GM23338 (cell line): ENCODE results near the gene TMEM132D. TPM values are rescaled to one million over a fixed set of nuclear protein-coding genes. Genes with fewer than 3 reads are reported as not detected.

Source experiments
- ATAC-seq: fragments of 200-7000 bp; cut with Tn5 transposase; 3 replicates; pipeline ENCODE4 v1.9.1; 2020
- DNase-seq: peaks from one replicate; pipeline ENCODE4 v3.0.0-alpha.2; 2015; ENCODE audit warnings: low spot score
- H2AFZ ChIP-seq: fragments of 200-600 bp; sonication (generic); 2 replicates; pipeline ENCODE4 v1.8.0; 2016; ENCODE audit warnings: antibody characterized with exemption, mild to moderate bottlenecking, moderate library complexity
- H3F3A ChIP-seq: fragments of 200-600 bp; sonication (generic); replicated peaks from 2 replicates; pipeline ENCODE4 v1.8.0; 2017; ENCODE audit warnings: antibody characterized with exemption, mixed run types, low read depth
- H3K27ac ChIP-seq: fragments of 200-600 bp; sonication (generic); 2 replicates; pipeline ENCODE4 v1.6.1; 2016; ENCODE audit warnings: low read depth
- H3K27me3 ChIP-seq: fragments of 200-600 bp; sonication (generic); 2 replicates; pipeline ENCODE4 v1.8.0; 2016; ENCODE audit warnings: mild to moderate bottlenecking, mixed run types, moderate library complexity; ENCODE audit not compliant: insufficient read depth
- H3K36me3 ChIP-seq: fragments of 200-600 bp; sonication (generic); 2 replicates; pipeline ENCODE4 v1.8.0; 2016; ENCODE audit warnings: mild to moderate bottlenecking; ENCODE audit not compliant: insufficient read depth
- H3K4me1 ChIP-seq: fragments of 200-600 bp; sonication (generic); 2 replicates; pipeline ENCODE4 v1.8.0; 2016; ENCODE audit warnings: mild to moderate bottlenecking, moderate library complexity; ENCODE audit not compliant: insufficient read depth
- H3K4me2 ChIP-seq: fragments of 200-600 bp; sonication (generic); 2 replicates; pipeline ENCODE4 v1.7.1; 2017; ENCODE audit warnings: mixed run types
- H3K4me3 ChIP-seq: fragments of 200-600 bp; sonication (generic); 2 replicates; pipeline ENCODE4 v1.6.1; 2016; ENCODE audit warnings: mixed run types
- H3K79me2 ChIP-seq: fragments of 200-600 bp; sonication (generic); replicated peaks from 2 replicates; pipeline ENCODE4 v1.8.0; 2017; ENCODE audit warnings: mild to moderate bottlenecking; ENCODE audit not compliant: insufficient read depth
- H3K9me2 ChIP-seq: fragments of 200-600 bp; sonication (generic); 2 replicates; pipeline ENCODE4 v1.8.0; 2017; ENCODE audit not compliant: insufficient read depth
- H4K20me1 ChIP-seq: fragments of 200-600 bp; sonication (generic); replicated peaks from 2 replicates; pipeline ENCODE4 v1.8.0; 2017; ENCODE audit warnings: mild to moderate bottlenecking; ENCODE audit not compliant: insufficient read depth
- H3K27ac Mint-ChIP-seq: 2 replicates; pipeline ENCODE4 v1.8.0; 2020; ENCODE audit warnings: inconsistent platforms, mild to moderate bottlenecking, moderate library complexity, mixed read lengths
- H3K27me3 Mint-ChIP-seq: 3 replicates; pipeline ENCODE4 v1.8.0; 2022; ENCODE audit warnings: low read depth, mild to moderate bottlenecking, moderate library complexity, mixed read lengths, inconsistent platforms; ENCODE audit not compliant: insufficient read depth, poor library complexity
- H3K36me3 Mint-ChIP-seq: 3 replicates; pipeline ENCODE4 v1.8.0; 2021; ENCODE audit warnings: low read depth, mild to moderate bottlenecking, inconsistent platforms, moderate library complexity, mixed read lengths
- H3K4me1 Mint-ChIP-seq: 3 replicates; pipeline ENCODE4 v1.8.0; 2020; ENCODE audit warnings: mild to moderate bottlenecking, inconsistent platforms, mixed read lengths
- H3K4me3 Mint-ChIP-seq: 3 replicates; pipeline ENCODE4 v1.8.0; 2021; ENCODE audit warnings: moderate library complexity, mild to moderate bottlenecking, inconsistent platforms, mixed read lengths
- H3K9me3 Mint-ChIP-seq: 3 replicates; pipeline ENCODE4 v1.8.0; 2020; ENCODE audit warnings: moderate library complexity, mild to moderate bottlenecking, inconsistent platforms, mixed read lengths
- EZH2 ChIP-seq: fragments of 200-600 bp; sonication (generic); IDR thresholded peaks from one replicate; pipeline ENCODE4 v1.8.0; 2017; ENCODE audit warnings: antibody characterized with exemption, mild to moderate bottlenecking, low read depth; ENCODE audit not compliant: unreplicated experiment
- EZH2phosphoT487 ChIP-seq: fragments of 200-600 bp; sonication (generic); IDR thresholded peaks from one replicate; pipeline ENCODE4 v1.8.1; 2018; ENCODE audit warnings: antibody characterized with exemption; ENCODE audit not compliant: unreplicated experiment
- JUNB ChIP-seq: IDR thresholded peaks from one replicate; pipeline ENCODE4 v1.6.1; 2016; ENCODE audit warnings: antibody characterized with exemption; ENCODE audit not compliant: unreplicated experiment
- NANOG ChIP-seq: IDR thresholded peaks from 2 replicates; pipeline ENCODE4 v1.6.1; 2016; ENCODE audit warnings: antibody characterized with exemption, borderline replicate concordance
- POLR2AphosphoS5 ChIP-seq: IDR thresholded peaks from 2 replicates; pipeline ENCODE4 v1.6.1; 2016; ENCODE audit warnings: antibody characterized with exemption, low read depth
- STAT1 ChIP-seq: IDR thresholded peaks from one replicate; pipeline ENCODE4 v1.6.1; 2016; ENCODE audit warnings: antibody characterized with exemption; ENCODE audit not compliant: unreplicated experiment
- ZNF114 ChIP-seq: fragments of 250-450 bp; sonication (Bioruptor Pico); IDR thresholded peaks from 2 replicates; pipeline ENCODE4 v1.5.0; 2020; ENCODE audit warnings: mild to moderate bottlenecking, moderate library complexity
- ZNF331 ChIP-seq: fragments of 250-450 bp; sonication (Bioruptor Pico); IDR thresholded peaks from 2 replicates; pipeline ENCODE4 v1.5.0; 2020; ENCODE audit warnings: low read depth, mild to moderate bottlenecking, moderate library complexity
- polyA plus RNA-seq: library from polyadenylated mRNA; unstranded; fragments of >200 nt; fragmentation: Nextera tagmentation; extraction: Ambion mirVana; gene quantifications from 2 replicates; pipeline ENCODE4 v1.2.1, GENCODE V29; 2016
- total RNA-seq: library from RNA; depleted of rRNA; stranded (reverse); fragments of >200 nt; shearing (Covaris generic); gene quantifications from 2 replicates; pipeline ENCODE4 v1.2.3, GENCODE V29; 2014
- TF ChIP-seq, protein P1 (sequence below): fragments of 250-450 bp; sonication (Bioruptor Pico); IDR thresholded peaks from 2 replicates; pipeline ENCODE4 v1.5.0; 2020; ENCODE audit warnings: mild to moderate bottlenecking, moderate library complexity
- TF ChIP-seq, protein P2 (sequence below): IDR thresholded peaks from 2 replicates; pipeline ENCODE4 v1.6.1; 2016; ENCODE audit warnings: antibody characterized with exemption
- TF ChIP-seq, protein P3 (sequence below): IDR thresholded peaks from one replicate; pipeline ENCODE4 v1.6.1; 2018; ENCODE audit warnings: antibody characterized with exemption; ENCODE audit not compliant: unreplicated experiment
- TF ChIP-seq, protein P4 (sequence below), 2 experiments: fragments of 200-600 bp in 1 of 2; sonication (generic) in 1 of 2; conservative IDR thresholded peaks; 2 replicates each; pipeline versions ENCODE4 v1.5.1 to v1.6.1; 2016 to 2017; ENCODE audit warnings: antibody characterized with exemption in 2 of 2, low read depth in 2 of 2, mild to moderate bottlenecking in 2 of 2, moderate library complexity in 1 of 2

The TMEM132D gene
- total and polyA plus RNA-seq, 2 experiments from 2014 or later = 0.44 to 5.3 TPM

DNA sequence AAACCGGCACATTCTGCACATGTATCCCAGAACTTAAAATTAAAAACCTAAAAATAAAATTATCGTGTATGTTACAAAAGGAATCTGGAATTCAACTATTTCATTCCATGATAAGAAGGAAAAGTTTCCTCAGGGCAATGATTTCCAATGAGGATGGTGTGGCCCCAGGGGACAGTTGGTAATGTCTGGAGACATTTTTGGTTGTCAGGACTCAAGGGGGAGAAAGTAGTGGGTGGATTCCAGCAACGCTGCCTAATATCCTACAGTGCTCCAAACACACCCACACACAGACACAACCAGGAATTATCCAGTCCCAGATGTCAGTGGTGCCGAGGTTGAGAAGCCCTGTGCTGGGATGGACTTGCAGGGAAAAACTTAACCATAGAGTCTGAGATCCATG, 228.3 kb downstream of the TMEM132D start:
- no peak for DNase-seq
- peaks cover 35% of the 10 kb centered on the region for H3K36me3 Mint-ChIP-seq
- H3K4me3 Mint-ChIP-seq = no peak overlapping the region
- no peak for ATAC-seq
- no peak overlapping the region for H2AFZ ChIP-seq
- no peak overlapping the region for H3K27ac Mint-ChIP-seq
- H3K27ac ChIP-seq = no peak overlapping the region
- TF ChIP-seq, protein P1, sequence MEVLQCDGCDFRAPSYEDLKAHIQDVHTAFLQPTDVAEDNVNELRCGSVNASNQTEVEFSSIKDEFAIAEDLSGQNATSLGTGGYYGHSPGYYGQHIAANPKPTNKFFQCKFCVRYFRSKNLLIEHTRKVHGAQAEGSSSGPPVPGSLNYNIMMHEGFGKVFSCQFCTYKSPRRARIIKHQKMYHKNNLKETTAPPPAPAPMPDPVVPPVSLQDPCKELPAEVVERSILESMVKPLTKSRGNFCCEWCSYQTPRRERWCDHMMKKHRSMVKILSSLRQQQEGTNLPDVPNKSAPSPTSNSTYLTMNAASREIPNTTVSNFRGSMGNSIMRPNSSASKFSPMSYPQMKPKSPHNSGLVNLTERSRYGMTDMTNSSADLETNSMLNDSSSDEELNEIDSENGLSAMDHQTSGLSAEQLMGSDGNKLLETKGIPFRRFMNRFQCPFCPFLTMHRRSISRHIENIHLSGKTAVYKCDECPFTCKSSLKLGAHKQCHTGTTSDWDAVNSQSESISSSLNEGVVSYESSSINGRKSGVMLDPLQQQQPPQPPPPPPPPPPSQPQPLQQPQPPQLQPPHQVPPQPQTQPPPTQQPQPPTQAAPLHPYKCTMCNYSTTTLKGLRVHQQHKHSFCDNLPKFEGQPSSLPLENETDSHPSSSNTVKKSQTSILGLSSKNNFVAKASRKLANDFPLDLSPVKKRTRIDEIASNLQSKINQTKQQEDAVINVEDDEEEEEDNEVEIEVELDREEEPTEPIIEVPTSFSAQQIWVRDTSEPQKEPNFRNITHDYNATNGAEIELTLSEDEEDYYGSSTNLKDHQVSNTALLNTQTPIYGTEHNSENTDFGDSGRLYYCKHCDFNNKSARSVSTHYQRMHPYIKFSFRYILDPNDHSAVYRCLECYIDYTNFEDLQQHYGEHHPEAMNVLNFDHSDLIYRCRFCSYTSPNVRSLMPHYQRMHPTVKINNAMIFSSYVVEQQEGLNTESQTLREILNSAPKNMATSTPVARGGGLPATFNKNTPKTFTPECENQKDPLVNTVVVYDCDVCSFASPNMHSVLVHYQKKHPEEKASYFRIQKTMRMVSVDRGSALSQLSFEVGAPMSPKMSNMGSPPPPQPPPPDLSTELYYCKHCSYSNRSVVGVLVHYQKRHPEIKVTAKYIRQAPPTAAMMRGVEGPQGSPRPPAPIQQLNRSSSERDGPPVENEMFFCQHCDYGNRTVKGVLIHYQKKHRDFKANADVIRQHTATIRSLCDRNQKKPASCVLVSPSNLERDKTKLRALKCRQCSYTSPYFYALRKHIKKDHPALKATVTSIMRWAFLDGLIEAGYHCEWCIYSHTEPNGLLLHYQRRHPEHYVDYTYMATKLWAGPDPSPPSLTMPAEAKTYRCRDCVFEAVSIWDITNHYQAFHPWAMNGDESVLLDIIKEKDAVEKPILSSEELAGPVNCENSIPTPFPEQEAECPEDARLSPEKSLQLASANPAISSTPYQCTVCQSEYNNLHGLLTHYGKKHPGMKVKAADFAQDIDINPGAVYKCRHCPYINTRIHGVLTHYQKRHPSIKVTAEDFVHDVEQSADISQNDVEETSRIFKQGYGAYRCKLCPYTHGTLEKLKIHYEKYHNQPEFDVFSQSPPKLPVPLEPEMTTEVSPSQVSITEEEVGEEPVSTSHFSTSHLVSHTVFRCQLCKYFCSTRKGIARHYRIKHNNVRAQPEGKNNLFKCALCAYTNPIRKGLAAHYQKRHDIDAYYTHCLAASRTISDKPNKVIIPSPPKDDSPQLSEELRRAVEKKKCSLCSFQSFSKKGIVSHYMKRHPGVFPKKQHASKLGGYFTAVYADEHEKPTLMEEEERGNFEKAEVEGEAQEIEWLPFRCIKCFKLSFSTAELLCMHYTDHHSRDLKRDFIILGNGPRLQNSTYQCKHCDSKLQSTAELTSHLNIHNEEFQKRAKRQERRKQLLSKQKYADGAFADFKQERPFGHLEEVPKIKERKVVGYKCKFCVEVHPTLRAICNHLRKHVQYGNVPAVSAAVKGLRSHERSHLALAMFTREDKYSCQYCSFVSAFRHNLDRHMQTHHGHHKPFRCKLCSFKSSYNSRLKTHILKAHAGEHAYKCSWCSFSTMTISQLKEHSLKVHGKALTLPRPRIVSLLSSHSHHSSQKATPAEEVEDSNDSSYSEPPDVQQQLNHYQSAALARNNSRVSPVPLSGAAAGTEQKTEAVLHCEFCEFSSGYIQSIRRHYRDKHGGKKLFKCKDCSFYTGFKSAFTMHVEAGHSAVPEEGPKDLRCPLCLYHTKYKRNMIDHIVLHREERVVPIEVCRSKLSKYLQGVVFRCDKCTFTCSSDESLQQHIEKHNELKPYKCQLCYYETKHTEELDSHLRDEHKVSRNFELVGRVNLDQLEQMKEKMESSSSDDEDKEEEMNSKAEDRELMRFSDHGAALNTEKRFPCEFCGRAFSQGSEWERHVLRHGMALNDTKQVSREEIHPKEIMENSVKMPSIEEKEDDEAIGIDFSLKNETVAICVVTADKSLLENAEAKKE (CRISPR knock-in tag) = no peak
- TF ChIP-seq, protein P2, sequence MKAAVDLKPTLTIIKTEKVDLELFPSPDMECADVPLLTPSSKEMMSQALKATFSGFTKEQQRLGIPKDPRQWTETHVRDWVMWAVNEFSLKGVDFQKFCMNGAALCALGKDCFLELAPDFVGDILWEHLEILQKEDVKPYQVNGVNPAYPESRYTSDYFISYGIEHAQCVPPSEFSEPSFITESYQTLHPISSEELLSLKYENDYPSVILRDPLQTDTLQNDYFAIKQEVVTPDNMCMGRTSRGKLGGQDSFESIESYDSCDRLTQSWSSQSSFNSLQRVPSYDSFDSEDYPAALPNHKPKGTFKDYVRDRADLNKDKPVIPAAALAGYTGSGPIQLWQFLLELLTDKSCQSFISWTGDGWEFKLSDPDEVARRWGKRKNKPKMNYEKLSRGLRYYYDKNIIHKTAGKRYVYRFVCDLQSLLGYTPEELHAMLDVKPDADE = no peak
- TF ChIP-seq ZNF331 (CRISPR knock-in tag) (no peak), EZH2phosphoT487 (no peak), NANOG (no peak), ZNF114 (CRISPR knock-in tag) (no peak), EZH2 (no peak), POLR2AphosphoS5 (no peak), STAT1 (no peak), JUNB (no peak)
- TF ChIP-seq, protein P3, sequence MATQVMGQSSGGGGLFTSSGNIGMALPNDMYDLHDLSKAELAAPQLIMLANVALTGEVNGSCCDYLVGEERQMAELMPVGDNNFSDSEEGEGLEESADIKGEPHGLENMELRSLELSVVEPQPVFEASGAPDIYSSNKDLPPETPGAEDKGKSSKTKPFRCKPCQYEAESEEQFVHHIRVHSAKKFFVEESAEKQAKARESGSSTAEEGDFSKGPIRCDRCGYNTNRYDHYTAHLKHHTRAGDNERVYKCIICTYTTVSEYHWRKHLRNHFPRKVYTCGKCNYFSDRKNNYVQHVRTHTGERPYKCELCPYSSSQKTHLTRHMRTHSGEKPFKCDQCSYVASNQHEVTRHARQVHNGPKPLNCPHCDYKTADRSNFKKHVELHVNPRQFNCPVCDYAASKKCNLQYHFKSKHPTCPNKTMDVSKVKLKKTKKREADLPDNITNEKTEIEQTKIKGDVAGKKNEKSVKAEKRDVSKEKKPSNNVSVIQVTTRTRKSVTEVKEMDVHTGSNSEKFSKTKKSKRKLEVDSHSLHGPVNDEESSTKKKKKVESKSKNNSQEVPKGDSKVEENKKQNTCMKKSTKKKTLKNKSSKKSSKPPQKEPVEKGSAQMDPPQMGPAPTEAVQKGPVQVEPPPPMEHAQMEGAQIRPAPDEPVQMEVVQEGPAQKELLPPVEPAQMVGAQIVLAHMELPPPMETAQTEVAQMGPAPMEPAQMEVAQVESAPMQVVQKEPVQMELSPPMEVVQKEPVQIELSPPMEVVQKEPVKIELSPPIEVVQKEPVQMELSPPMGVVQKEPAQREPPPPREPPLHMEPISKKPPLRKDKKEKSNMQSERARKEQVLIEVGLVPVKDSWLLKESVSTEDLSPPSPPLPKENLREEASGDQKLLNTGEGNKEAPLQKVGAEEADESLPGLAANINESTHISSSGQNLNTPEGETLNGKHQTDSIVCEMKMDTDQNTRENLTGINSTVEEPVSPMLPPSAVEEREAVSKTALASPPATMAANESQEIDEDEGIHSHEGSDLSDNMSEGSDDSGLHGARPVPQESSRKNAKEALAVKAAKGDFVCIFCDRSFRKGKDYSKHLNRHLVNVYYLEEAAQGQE = no peak
- TF ChIP-seq, protein P4, sequence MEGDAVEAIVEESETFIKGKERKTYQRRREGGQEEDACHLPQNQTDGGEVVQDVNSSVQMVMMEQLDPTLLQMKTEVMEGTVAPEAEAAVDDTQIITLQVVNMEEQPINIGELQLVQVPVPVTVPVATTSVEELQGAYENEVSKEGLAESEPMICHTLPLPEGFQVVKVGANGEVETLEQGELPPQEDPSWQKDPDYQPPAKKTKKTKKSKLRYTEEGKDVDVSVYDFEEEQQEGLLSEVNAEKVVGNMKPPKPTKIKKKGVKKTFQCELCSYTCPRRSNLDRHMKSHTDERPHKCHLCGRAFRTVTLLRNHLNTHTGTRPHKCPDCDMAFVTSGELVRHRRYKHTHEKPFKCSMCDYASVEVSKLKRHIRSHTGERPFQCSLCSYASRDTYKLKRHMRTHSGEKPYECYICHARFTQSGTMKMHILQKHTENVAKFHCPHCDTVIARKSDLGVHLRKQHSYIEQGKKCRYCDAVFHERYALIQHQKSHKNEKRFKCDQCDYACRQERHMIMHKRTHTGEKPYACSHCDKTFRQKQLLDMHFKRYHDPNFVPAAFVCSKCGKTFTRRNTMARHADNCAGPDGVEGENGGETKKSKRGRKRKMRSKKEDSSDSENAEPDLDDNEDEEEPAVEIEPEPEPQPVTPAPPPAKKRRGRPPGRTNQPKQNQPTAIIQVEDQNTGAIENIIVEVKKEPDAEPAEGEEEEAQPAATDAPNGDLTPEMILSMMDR (conservative IDR thresholded peaks at IDR 0.05; ENCODE audit: low read depth in 2 of 2) = no peak
- H3K79me2 ChIP-seq = no peaks in the 10 kb centered on the region
- H3K4me1 ChIP-seq = no peaks in the 10 kb centered on the region
- H3K27me3 ChIP-seq = no peaks in the 10 kb centered on the region
- H3K4me1 Mint-ChIP-seq = no peaks in the 10 kb centered on the region
- peaks cover 96% of the 10 kb centered on the region for H3K9me3 Mint-ChIP-seq
- H3K27me3 Mint-ChIP-seq = no peaks in the 10 kb centered on the region
- H4K20me1 ChIP-seq = no peaks in the 10 kb centered on the region
- H3K4me3 ChIP-seq = no peak overlapping the region
- H3K9me2 ChIP-seq = no peaks in the 10 kb centered on the region
- H3K36me3 ChIP-seq = 0 out of 2 replicates have a peak, but pooled peaks cover 5% of the 10 kb centered on the region
- no peaks in the 10 kb centered on the region for H3F3A ChIP-seq
- H3K4me2 ChIP-seq = no peak overlapping the region
